Measurements from ENCODE around the gene CENPU.

Gene CENPU

GRCh38 chr4:184763150-184763780, 29.4 kb upstream of the CENPU start:
- TF ChIP-seq, protein P1, sequence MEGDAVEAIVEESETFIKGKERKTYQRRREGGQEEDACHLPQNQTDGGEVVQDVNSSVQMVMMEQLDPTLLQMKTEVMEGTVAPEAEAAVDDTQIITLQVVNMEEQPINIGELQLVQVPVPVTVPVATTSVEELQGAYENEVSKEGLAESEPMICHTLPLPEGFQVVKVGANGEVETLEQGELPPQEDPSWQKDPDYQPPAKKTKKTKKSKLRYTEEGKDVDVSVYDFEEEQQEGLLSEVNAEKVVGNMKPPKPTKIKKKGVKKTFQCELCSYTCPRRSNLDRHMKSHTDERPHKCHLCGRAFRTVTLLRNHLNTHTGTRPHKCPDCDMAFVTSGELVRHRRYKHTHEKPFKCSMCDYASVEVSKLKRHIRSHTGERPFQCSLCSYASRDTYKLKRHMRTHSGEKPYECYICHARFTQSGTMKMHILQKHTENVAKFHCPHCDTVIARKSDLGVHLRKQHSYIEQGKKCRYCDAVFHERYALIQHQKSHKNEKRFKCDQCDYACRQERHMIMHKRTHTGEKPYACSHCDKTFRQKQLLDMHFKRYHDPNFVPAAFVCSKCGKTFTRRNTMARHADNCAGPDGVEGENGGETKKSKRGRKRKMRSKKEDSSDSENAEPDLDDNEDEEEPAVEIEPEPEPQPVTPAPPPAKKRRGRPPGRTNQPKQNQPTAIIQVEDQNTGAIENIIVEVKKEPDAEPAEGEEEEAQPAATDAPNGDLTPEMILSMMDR (conservative IDR thresholded peaks at IDR 0.05; ENCODE audit: low read length), result no peak
- no peak overlapping the region for H3K4me3 ChIP-seq (ENCODE audit: low read length)
- DNase-seq (ENCODE audit: low read depth), result peak; percentile 85

- TF ChIP-seq, protein P1 (conservative IDR thresholded peaks at IDR 0.05; ENCODE audit: low read length), result no peak
- no peak for DNase-seq (ENCODE audit: low read depth)
- no peak overlapping the region for H3K4me3 ChIP-seq (ENCODE audit: low read length)
These were observed 28.2 kb upstream of the CENPU start for GRCh38 chr4:184762100-184762499.

- no peak overlapping the region for H3K4me3 ChIP-seq (ENCODE audit: low read length)
- TF ChIP-seq, protein P1 (conservative IDR thresholded peaks at IDR 0.05; ENCODE audit: low read length), result no peak
- DNase-seq (ENCODE audit: low read depth), result no peak
These were observed 26.8 kb upstream of the CENPU start for GRCh38 chr4:184760681-184761080.

DNA sequence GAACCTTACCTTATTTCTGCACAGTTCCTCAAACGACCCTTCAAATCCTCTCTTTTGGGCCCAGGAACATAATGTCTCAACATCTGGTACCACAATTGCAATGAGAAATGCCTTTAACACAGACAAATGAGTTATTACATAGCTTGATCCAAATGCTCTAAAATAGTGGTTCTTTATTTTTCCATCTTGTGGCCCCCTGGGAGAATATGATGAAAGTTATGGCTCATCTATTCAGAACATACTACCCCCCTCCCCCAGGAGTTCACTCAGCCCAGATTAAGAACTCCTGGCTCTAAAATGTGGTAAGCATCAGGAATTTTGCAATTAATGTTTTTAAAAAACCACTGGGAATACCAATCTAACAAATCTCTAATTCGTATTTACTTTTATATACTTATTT, 23.9 kb upstream of the CENPU start:
- peak; percentile 85 for DNase-seq (ENCODE audit: low read depth)
- H3K4me3 ChIP-seq (ENCODE audit: low read length), result no peak overlapping the region
- TF ChIP-seq, protein P1 (conservative IDR thresholded peaks at IDR 0.05; ENCODE audit: low read length), result no peak

DNA sequence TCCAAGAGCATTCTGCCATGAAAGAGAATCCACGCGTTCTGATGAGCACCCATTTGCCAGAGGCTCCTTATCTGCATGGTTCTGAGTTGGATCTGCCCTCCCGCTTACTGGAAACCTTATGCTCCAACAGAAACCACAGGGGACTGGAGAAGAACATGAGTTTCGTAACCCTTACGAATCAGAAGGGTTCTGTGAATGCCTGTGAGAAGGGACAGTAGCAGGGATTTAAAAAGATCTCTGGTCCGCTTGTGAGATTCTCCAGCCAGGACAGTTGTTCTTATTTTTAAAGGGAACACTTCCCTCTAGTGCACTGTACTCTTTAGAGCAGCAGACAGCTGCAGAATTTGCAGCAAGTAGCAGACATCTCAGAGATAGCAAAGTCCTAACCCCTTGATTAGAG, 22.5 kb upstream of the CENPU start:
- H3K4me3 ChIP-seq (ENCODE audit: low read length), result no peak overlapping the region
- TF ChIP-seq, protein P1 (conservative IDR thresholded peaks at IDR 0.05; ENCODE audit: low read length), result no peak
- peak; percentile 68 for DNase-seq (ENCODE audit: low read depth)

- TF ChIP-seq, protein P1 (conservative IDR thresholded peaks at IDR 0.05; ENCODE audit: low read length), result no peak
- no peak overlapping the region for H3K4me3 ChIP-seq (ENCODE audit: low read length)
- peak; percentile 67 for DNase-seq (ENCODE audit: low read depth)
These were observed 21.4 kb upstream of the CENPU start for GRCh38 chr4:184755278-184755677.

DNA sequence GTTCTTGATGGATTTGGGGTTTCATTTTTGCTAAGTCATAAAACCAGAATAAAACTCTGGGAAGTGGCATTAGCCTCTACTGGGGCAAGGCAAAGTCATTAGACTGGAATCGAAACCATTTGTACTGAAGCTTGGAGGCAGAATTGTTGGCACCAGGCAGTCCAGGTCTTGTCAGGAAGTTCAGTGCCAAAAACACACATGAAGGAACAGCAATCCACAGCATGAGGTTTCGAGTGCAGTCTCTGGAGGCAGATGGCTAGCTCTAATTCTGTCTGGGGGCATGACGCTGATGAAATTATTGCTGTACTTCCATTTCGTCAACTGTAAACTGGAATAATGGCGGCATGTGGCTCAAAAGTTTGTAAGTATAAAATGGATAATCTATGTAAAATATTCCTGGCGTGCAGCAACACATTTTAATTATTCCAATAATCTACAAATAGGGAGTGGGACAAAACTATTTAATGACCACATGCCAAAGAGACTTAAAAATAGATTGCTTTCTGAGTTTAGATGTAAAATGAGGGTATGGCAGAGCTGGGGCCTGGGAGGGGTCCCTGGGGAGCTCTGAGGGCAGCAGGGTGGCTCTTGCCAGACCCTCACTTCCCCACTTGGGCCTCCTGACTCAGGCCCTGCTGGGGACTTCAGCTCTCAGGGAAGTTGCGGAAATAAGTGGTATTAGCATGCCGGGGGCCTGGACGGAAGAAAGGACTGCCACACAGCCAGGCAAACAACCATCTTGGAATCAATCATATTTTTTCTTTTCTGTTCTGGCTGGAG, 18.8 kb upstream of the CENPU start:
- no peak overlapping the region for H3K4me3 ChIP-seq (ENCODE audit: low read length)
- TF ChIP-seq, protein P1 (conservative IDR thresholded peaks at IDR 0.05; ENCODE audit: low read length), result no peak
- no peak for DNase-seq (ENCODE audit: low read depth)

All from AG10803 (cell line).